GM12872 (cell line): ENCODE results near the gene FRY.

Source experiments
- CTCF ChIP-seq: IDR thresholded peaks from 3 replicates; pipeline ENCODE4 v1.5.1; 2011; ENCODE audit warnings: low read depth, mild to moderate bottlenecking, low read length, moderate library complexity; ENCODE audit not compliant: insufficient read depth

The FRY gene

GRCh38 chr13:32021785-32022184 is 9.8 kb upstream of the FRY start:
- no peak for TF ChIP-seq CTCF

DNA sequence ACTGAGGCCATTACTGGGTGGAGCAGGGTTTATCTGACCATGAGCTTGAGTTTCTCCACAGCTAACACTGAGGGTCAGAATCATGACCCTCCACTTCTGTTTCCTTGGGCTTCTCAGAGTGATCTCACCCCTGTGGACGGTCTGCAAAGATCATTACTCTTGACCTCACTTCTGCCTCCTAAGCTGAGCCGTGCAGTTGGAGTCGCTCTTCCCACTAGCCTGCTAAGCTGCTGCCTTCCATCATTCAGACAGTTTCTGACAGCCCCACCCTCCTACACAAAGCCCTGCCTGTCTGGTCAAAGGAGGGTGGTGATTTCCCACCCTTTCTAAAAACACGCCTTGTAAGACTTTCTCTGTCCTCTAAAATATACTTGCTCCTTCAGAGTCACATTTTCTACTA is 9.3 kb upstream of the FRY start:
- TF ChIP-seq CTCF = no peak

DNA sequence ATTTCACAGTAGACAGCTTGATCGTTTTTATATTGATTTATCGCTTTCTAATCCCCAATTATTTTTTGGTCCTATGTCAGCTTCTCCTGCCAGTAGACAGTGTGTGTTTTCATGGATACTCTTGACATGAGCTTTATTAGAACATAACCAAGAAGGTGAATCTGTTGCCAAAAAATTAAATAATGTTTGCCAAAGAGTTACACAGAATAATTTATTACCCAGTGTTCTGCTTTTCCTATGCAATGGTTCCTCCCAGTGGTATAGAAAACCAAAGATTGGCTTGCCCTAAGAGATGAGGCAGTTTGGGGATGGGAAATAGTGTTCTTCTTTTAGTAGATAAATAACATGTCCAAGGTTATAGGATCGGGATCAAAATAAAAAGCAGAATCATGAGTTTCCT is 8.5 kb upstream of the FRY start:
- no peak for TF ChIP-seq CTCF

DNA sequence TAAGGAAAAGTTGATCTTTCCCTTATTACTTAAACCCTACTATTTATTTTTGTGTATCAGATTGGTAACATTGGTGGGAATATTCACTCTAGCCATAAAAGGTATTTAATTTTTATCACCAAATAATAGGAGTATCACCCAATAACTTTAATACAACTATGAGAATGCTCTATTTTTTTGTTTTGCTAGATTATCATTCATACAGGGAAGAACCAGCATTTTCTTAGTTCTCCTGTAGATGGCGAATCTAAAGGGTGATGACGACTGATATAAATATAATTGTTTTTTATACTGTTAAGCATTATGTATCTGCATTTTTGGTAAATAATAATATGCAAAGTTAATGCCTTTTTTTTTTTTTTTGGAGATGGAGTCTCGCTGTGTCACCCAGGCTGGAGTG is 7.9 kb upstream of the FRY start:
- no peak for TF ChIP-seq CTCF

DNA sequence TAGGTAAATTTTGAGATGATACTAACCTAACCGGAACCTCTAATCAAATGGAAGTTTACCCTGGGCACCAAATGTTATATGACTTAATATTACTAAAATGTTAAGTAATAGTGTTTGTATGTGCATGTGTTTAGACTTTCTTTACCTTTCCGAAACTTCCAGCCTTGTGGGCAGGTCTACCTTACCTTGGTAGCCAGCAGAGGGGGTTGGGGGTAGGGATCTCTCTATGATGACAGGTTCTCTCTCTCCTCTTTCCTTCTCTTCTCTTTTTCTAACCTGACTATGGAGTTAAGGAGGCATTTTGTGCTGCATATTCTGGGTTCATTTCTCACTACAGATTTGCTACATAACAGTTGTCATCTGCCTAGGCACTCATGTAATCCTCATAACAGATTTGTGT is 6.8 kb upstream of the FRY start:
- no peak for TF ChIP-seq CTCF

- no peak for TF ChIP-seq CTCF
These were observed 5.8 kb upstream of the FRY start for GRCh38 chr13:32025730-32026129.

GRCh38 chr13:32026623-32027022 is 5.0 kb upstream of the FRY start:
- TF ChIP-seq CTCF = no peak

DNA sequence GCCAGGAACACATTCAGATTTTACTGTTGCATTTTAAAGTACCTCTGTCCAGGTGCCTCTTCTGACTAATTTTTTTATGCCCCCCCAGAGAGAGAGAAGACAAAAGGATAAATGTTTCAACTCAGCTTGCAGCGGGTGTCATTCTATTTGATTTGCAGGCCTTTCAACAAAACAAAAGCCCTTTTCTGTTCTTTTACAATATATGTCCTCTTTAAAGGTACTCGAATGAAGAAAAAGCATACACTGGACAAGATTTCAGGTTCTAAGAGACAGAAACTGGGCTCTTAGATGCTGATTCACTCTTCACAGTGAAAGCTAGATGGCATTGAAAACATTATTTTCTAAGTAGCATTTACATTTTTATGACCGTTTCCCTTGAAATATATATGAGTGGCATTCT is 2.9 kb upstream of the FRY start:
- TF ChIP-seq CTCF = no peak
